GM18502 (cell line): ENCODE measurements around the gene DDX4.
"Not testable (repeated sequence)": the region's sequence is repeated elsewhere in the genome, so short reads cannot be mapped to it uniquely, and the experiment has no call there.

Experiments used
- ATAC-seq: cut with Tn5 transposase; IDR thresholded peaks from one replicate; pipeline ENCODE4 v1.9.1; 2021; ENCODE audit warnings: mild to moderate bottlenecking; ENCODE audit not compliant: unreplicated experiment, poor library complexity

DDX4 gene

GRCh38 chr5:55737793-55738192, at the start of gene DDX4:
Gene DDX4 (plus strand): TSS chr5:55738061. CDS start chr5:55738964, 903 bp downstream.
- no peak for ATAC-seq

GRCh38 chr5:55691265-55692105, 46.4 kb upstream of the DDX4 start:
- ATAC-seq = no peak

- ATAC-seq = no peak
Observed at GRCh38 chr5:55692106-55692417, 45.8 kb upstream of the DDX4 start.

GRCh38 chr5:55692509-55692908, 45.4 kb upstream of the DDX4 start:
- no peak for ATAC-seq

- no peak for ATAC-seq
Observed at GRCh38 chr5:55694152-55694830, 43.6 kb upstream of the DDX4 start.

GRCh38 chr5:55696704-55697103, 41.2 kb upstream of the DDX4 start:
- not testable (repeated sequence) for ATAC-seq

GRCh38 chr5:55699041-55699688, 38.7 kb upstream of the DDX4 start:
- ATAC-seq = peak; percentile 56

- no peak for ATAC-seq
Observed at GRCh38 chr5:55700745-55701144, 37.1 kb upstream of the DDX4 start.

GRCh38 chr5:55701462-55702103, 36.3 kb upstream of the DDX4 start:
- ATAC-seq = no peak

GRCh38 chr5:55702598-55703345, 35.1 kb upstream of the DDX4 start:
- ATAC-seq = no peak

GRCh38 chr5:55706230-55706629, 31.6 kb upstream of the DDX4 start:
- ATAC-seq = no peak

- no peak for ATAC-seq
Observed at GRCh38 chr5:55708732-55709131, 29.1 kb upstream of the DDX4 start.

- ATAC-seq = no peak
Observed at GRCh38 chr5:55711507-55712022, 26.3 kb upstream of the DDX4 start.

GRCh38 chr5:55712023-55712859, 25.6 kb upstream of the DDX4 start, which contains the start of gene SLC38A9:
Gene SLC38A9 (minus strand): TSS chr5:55712324. CDS start chr5:55697958, 14,366 bp downstream.
- ATAC-seq = peak; percentile 100

- ATAC-seq = no peak
Observed at GRCh38 chr5:55713871-55714270, 24.0 kb upstream of the DDX4 start.

- ATAC-seq = no peak
Observed at GRCh38 chr5:55714339-55714738, 23.5 kb upstream of the DDX4 start.

GRCh38 chr5:55714749-55715148, 23.1 kb upstream of the DDX4 start:
- no peak for ATAC-seq

- no peak for ATAC-seq
Observed at GRCh38 chr5:55715519-55716078, 22.3 kb upstream of the DDX4 start.

GRCh38 chr5:55719026-55719425, 18.8 kb upstream of the DDX4 start:
- not testable (repeated sequence) for ATAC-seq
